Motor neuron (in vitro differentiated cells): Measurements from ENCODE around the gene ECHS1. TPM values are rescaled to one million over a fixed set of nuclear protein-coding genes. Genes with fewer than 3 reads are reported as not detected.
A peak's percentile ranks its signal among the peaks of the same experiment; 100 is the strongest.
"Not testable (repeated sequence)": the region's sequence is repeated elsewhere in the genome, so short reads cannot be mapped to it uniquely, and the experiment has no call there.

Source experiments
- ATAC-seq, 8 experiments: fragments of 200-7000 bp; cut with Tn5 transposase; replicated peaks in 6 of 8; 2 replicates each; pipeline ENCODE4 v1.8.0; 2021; ENCODE audit warnings: mild to moderate bottlenecking in 8 of 8, moderate library complexity in 8 of 8
- H3K27ac ChIP-seq, 2 donors: fragments of 250-450 bp; sonication (Bioruptor Pico); 2 replicates each; pipeline ENCODE4 v1.9.0; 2021; ENCODE audit warnings: antibody characterized with exemption in 2 of 2, mild to moderate bottlenecking in 2 of 2, moderate library complexity in 1 of 2
- H3K4me1 ChIP-seq, 2 donors: fragments of 250-450 bp; sonication (Bioruptor Pico); replicated peaks in 1 of 2; 2 replicates each; pipeline ENCODE4 v1.6.1; 2021; ENCODE audit warnings: antibody characterized with exemption in 2 of 2, mild to moderate bottlenecking in 2 of 2, moderate library complexity in 1 of 2
- H3K4me3 ChIP-seq, 5 donors: fragments of 250-450 bp; sonication (Bioruptor Pico); 2 replicates each; pipeline ENCODE4 v1.9.0; 2021; ENCODE audit warnings: antibody characterized with exemption in 5 of 5, mild to moderate bottlenecking in 5 of 5, moderate library complexity in 4 of 5
- WGBS, 10 experiments: fragments of 450-650 bp; shearing (Covaris generic); methylation state at CpG; one replicate each; pipeline ENCODE4 v1.0.0; 2022; 5-methylcytosine and 5-hydroxymethylcytosine counted together
- in situ Hi-C, 9 experiments: fragments of 400-800 bp; cut with MboI; loops; one replicate each; pipeline ENCODE4 v1.15.0; 2021; ENCODE audit warnings: low sequenced_read_pairs in 9 of 9, low pct_unique_long_range_greater_than_20kb in 2 of 9; ENCODE audit not compliant: unreplicated experiment in 9 of 9
- total RNA-seq, 8 experiments: library from RNA; unstranded; fragments of 300-600 nt; gene quantifications; 2 replicates each; pipeline versions ENCODE4 v1.2.3 to v1.2.4, GENCODE V29; 2022

The ECHS1 gene
- 100 to 1,000 TPM in 2 of 8 experiments, 10 to 100 TPM in 6; 48.7 to 117 (median 85.1) TPM for total RNA-seq

DNA sequence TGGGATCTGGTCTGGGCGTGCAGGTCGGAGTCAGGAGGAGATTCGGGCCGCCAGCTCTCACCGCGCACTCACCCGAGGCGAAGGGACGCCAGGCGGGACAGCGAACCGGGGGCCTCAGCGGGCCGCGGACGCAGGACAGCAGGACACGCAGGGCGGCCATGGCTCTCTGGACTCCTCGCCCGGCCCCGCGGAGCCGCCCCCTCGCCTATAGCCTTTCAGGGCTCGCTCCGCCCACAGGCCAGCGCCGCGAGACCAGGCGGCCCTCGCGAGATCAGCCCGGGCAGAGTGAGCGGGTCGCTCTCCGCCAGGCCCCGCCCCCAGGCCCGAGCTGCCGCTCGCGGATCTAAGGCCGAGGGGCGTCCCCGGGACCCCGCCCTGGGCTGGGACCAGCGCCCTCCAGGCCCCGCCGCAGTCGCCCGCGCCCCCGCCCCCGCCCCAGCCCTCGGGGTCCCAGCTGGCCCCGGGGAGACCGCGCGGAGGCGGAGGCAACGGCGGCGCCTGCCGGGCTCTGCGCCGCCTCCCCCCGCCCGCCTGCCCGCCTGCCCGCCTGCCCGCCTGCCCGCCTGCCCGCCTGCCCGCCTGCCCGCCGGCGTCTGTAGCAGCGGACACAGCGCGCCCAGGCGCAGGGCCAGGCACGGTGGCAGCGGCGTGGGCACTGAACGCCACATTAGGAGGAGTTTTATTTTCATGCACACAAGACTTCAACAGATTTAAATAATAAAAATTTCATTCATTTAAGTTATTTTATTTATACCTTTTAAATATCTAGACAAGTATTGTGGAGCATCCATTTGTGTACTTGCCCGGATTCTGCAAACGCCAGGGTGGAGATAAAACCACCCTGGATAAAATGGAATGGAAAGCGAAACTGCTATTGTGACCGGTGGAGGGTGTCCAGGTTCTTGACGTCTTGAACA, at the start of gene ECHS1:
TSS of gene ECHS1 (minus strand) at position 181 of the 917 bp plus-strand sequence. CDS start at position 160, 21 bp downstream.
- ATAC-seq: peak; percentile 95 to 99 (median 96)
- Histone ChIP-seq H3K4me1 (peaks cover 10 to 11% of the 10 kb centered on the region in 2 donors), H3K27ac (peak within 1 kb of the TSS; percentile 68 to 86), H3K4me3 (peak within 1 kb of the TSS; percentile 68 to 94 (median 81))
- 8 to 65% (median 38%) methylated on average over 1 to 29 of the region's 89 CpGs; no CpG with 5 or more reads in 1 of the 10 experiments for WGBS, 10 experiments
- in situ Hi-C loops: no loop called here

- ATAC-seq: no peak
- Histone ChIP-seq H3K27ac (no peak overlapping the region), H3K4me1 (peaks cover 0 to 4% of the 10 kb centered on the region in 2 donors), H3K4me3 (no peak overlapping the region)
- WGBS, 10 experiments: 60 to 90% (median 80%) methylated on average over 2 to 8 of the region's 16 CpGs; no CpG with 5 or more reads in 5 of the 10 experiments
- in situ Hi-C loops: no loop called here
Observed at GRCh38 chr10:133422223-133422806, 49.2 kb upstream of the ECHS1 start.

DNA sequence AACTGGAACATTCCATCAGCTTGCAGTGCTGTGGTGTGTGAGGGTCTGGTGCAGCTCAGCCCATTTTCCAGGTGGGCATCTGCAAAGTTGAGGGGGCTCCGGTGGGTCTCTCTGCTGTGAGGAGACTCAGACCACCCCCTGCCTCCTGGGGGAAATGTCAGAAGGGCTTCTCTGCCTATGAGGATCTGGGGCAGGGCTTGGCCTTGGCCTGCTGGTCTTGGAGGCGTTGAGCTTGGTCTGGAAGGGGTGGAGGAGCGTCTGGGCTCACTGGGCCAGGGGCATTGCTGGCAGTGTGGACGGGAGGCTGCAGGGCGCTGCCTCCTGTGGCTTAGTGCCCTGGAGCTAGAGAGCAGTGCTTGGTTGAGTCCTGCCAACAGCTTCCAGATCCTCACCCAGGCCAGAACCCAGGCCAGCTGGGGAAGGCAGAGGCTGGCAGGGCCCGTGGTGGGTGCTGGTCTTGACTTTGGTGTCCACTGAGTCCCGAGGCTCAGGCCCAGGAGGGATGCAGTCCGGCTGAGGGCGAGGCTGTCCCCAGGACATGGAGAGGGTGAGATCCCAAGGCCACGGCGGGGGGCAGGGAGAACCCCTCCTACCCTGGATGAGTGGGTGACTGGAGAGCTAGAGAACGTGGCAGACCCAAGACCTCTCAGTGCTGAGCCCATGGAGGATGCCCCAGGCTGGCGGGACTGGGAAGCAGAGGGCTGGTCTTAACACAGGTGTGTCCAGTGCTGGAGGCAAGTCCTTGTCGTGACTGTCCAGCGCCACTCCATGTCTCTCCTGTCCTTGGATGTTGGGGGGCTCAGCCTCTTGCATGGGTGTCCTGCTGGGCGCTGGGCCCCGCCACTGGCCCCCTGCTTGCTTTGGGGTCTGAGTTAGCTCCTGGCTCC, 48.4 kb upstream of the ECHS1 start:
- ATAC-seq: no peak
- in situ Hi-C loops: no loop called here
- Histone ChIP-seq H3K27ac (no peak overlapping the region), H3K4me1 (peaks cover 0 to 4% of the 10 kb centered on the region in 2 donors), H3K4me3 (no peak overlapping the region)
- WGBS, 10 experiments: 40 to 100% (median 100%) methylated on average over 1 to 3 of the region's 17 CpGs; no CpG with 5 or more reads in 3 of the 10 experiments

DNA sequence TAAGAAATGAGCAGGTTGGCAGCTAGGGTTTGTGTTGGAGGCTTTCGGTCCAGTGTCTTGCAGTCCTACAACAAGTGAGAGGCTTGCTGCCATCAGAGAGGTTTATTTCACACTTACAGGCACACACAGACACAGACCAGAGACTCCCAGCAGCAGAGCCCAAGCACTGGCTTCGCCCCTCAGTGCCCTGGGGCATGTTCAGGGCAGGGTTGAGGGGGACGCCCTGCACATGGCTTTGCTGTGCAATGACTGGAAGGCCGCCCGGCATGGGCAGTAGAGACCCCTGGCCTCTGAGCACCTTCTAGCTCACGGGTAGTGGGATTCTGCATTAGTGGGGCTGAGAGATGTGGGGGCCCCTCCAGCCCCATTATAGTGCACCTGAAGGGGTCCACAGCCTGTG, 47.4 kb upstream of the ECHS1 start:
- WGBS, 10 experiments: 80 to 100% (median 100%) methylated on average over 1 to 3 of the region's 6 CpGs; no CpG with 5 or more reads in 5 of the 10 experiments
- no peak for ATAC-seq
- Histone ChIP-seq H3K4me1 (peaks cover 0 to 4% of the 10 kb centered on the region in 2 donors), H3K27ac (no peak overlapping the region), H3K4me3 (no peak overlapping the region)
- in situ Hi-C loops: no loop called here

DNA sequence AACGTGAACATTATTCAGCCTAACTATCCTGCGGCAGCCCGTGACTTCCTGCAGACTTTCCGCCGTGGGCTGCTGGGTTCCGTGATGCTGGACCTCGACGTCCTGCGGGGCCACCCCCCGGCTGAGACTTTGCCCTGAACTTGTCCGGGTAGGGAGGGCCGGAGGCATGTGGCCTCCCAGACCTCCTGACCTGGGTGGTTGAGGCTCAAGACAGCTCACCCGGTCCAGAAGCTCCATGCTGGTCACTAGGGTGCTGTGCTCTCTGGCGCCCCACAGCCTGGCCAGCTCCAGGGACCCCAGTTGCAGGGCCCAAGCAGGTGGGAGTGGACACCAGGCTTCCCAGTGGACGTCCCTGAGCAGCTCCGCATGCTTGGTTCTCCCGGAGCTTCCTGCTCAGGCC, 46.9 kb upstream of the ECHS1 start:
- H3K27ac ChIP-seq: no peak overlapping the region
- peaks cover 0 to 4% of the 10 kb centered on the region in 2 donors for H3K4me1 ChIP-seq
- in situ Hi-C loops: no loop called here
- WGBS, 10 experiments: 88 to 98% (median 90%) methylated on average over 2 to 10 of the region's 17 CpGs; no CpG with 5 or more reads in 4 of the 10 experiments
- no peak for ATAC-seq
- H3K4me3 ChIP-seq: no peak overlapping the region

- in situ Hi-C loops: no loop called here
- H3K4me3 ChIP-seq: no peak overlapping the region
- H3K27ac ChIP-seq: no peak overlapping the region
- 73 to 100% (median 98%) methylated on average over 1 to 9 of the region's 34 CpGs; no CpG with 5 or more reads in 7 of the 10 experiments for WGBS, 10 experiments
- ATAC-seq: no peak
- peaks cover 0 to 4% of the 10 kb centered on the region in 2 donors for H3K4me1 ChIP-seq
Observed at GRCh38 chr10:133419211-133419950, 46.2 kb upstream of the ECHS1 start.

DNA sequence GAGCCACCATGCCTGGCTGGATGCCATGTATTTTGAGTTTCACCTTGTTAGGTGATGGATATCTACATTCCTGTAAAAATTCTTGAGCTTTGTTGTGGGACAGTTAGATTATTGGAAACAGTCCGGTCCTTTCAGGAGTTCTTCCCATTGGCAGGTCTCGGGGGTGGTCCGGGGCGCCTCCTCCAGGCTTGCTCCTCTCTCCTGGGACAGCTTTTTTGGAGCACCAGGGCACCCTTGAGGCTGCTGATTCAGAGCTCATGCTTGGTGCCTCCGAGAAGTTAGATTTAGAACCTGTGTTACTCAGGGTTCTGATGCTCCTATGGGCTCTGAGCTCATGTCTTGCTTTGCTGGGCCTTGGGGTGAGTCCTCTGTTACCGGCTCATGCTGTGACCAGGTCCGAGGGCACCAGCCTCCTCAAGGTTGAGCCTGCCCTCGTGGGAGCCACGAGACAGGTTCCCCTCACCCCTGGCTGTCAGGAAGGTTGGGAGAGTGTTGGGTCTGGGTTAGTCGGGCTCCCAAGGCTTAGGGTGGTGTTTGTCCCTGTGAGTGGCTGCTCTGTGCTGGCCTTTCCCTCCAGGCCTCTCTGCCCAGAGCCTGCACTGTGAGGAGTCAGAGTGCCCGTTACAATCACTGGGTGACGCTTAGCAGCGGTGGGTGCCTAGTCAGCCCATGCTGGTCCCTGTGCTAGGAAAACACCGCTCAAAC, 45.3 kb upstream of the ECHS1 start:
- in situ Hi-C loops: no loop called here
- peaks cover 0 to 4% of the 10 kb centered on the region in 2 donors for H3K4me1 ChIP-seq
- H3K27ac ChIP-seq: no peak overlapping the region
- no peak overlapping the region for H3K4me3 ChIP-seq
- WGBS, 10 experiments: 80 to 100% (median 94%) methylated on average over 2 to 11 of the region's 14 CpGs; no CpG with 5 or more reads in 5 of the 10 experiments
- ATAC-seq: no peak

DNA sequence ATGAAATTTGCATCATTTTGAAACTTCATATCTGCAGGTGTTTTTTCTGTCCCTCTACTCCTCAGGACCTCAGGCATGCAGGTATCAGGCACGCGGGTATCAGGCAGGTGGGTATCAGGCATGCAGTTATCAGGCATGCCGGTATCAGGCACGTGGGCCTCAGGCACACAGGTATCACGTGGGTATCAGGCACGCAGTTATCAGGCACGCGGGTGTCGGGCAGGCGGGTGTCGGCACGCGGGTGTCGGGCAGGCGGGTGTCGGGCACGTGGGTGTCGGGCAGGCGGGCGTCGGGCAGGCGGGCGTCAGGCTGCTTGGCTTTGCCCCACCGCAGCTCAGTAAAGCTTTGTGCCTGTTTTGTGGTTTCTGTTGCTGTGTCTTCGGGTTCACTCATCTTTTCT, 42.6 kb upstream of the ECHS1 start:
- in situ Hi-C loops: no loop called here
- Histone ChIP-seq H3K4me1 (no peaks in the 10 kb centered on the region), H3K27ac (no peak overlapping the region), H3K4me3 (no peak overlapping the region)
- 88 to 100% (median 100%) methylated on average over 1 to 10 of the region's 25 CpGs; no CpG with 5 or more reads in 2 of the 10 experiments for WGBS, 10 experiments
- no peak for ATAC-seq

GRCh38 chr10:133414401-133414800, 41.2 kb upstream of the ECHS1 start:
- H3K4me1 ChIP-seq, ATAC-seq, H3K4me3 ChIP-seq, in situ Hi-C loops, H3K27ac ChIP-seq: not testable (repeated sequence)
- WGBS, 10 experiments: 95% methylated on average over 4 of the region's 23 CpGs; no CpG with 5 or more reads in 9 of the 10 experiments

- no peak for ATAC-seq
- Histone ChIP-seq H3K27ac (no peak overlapping the region), H3K4me1 (no peaks in the 10 kb centered on the region), H3K4me3 (no peak overlapping the region)
- in situ Hi-C loops: no loop called here
Observed at GRCh38 chr10:133412381-133412711, 39.2 kb upstream of the ECHS1 start.

GRCh38 chr10:133411523-133412380, 38.6 kb upstream of the ECHS1 start:
- H3K4me3 ChIP-seq: no peak overlapping the region
- H3K4me1 ChIP-seq: no peaks in the 10 kb centered on the region
- WGBS, 10 experiments: 82 to 100% (median 98%) methylated on average over 3 to 7 of the region's 7 CpGs
- no peak for ATAC-seq
- in situ Hi-C loops: no loop called here
- no peak overlapping the region for H3K27ac ChIP-seq
